ENCODE measurements around the gene CRPPA.

- no peak for TF ChIP-seq TAF1 (IDR thresholded peaks at IDR 0.05; ENCODE audit: borderline replicate concordance, insufficient read depth, low read length)
- no peak for TF ChIP-seq POLR2AphosphoS5 (IDR thresholded peaks at IDR 0.05; ENCODE audit: low read depth, low read length)
- no peak for TF ChIP-seq SIN3A (IDR thresholded peaks at IDR 0.05; ENCODE audit: borderline replicate concordance, insufficient read depth, low read length)
- no peak for TF ChIP-seq REST (IDR thresholded peaks at IDR 0.05; ENCODE audit: insufficient read depth in 1 of 2, low read depth in 2 of 2, low read length in 2 of 2)
- no peak for TF ChIP-seq FOXP2 (optimal IDR thresholded peaks at IDR 0.05; ENCODE audit: borderline replicate concordance, extremely low read depth, extremely low read length, insufficient read depth)
Observed at GRCh38 chr7:16446508-16446907, 25.2 kb upstream of the CRPPA start.
